NCI-H2107 treated with DMSO at 0.1 percent for 48 hours (cell line): ENCODE data around the gene PROS1.
"Not testable (repeated sequence)": the region's sequence is repeated elsewhere in the genome, so short reads cannot be mapped to it uniquely, and the experiment has no call there.

Experiments
- DNase-seq: peaks from one replicate; lab custom pipeline; 2025; ENCODE audit not compliant: unreplicated experiment; lab: John Stamatoyannopoulos, UW

Gene PROS1

GRCh38 chr3:93878250-93879017, 95.3 kb downstream of the PROS1 start:
- not testable (repeated sequence) for DNase-seq

- not testable (repeated sequence) for DNase-seq
Measured at GRCh38 chr3:93877427-93877826, 96.3 kb downstream of the PROS1 start.

- DNase-seq = not testable (repeated sequence)
Measured at GRCh38 chr3:93873412-93873811, 100.3 kb downstream of the PROS1 start.

- no peak for DNase-seq
Measured at GRCh38 chr3:93867425-93867824, 106.3 kb downstream of the PROS1 start.

GRCh38 chr3:93861017-93861416, 112.7 kb downstream of the PROS1 start:
- no peak for DNase-seq

- no peak for DNase-seq
Measured at GRCh38 chr3:93855401-93855800, 118.3 kb downstream of the PROS1 start.

- DNase-seq = not testable (repeated sequence)
Measured at GRCh38 chr3:93852228-93852627, 121.5 kb downstream of the PROS1 start.

GRCh38 chr3:93843981-93844380, 129.7 kb downstream of the PROS1 start:
- DNase-seq = no peak

GRCh38 chr3:93839193-93839592, 134.5 kb downstream of the PROS1 start:
- not testable (repeated sequence) for DNase-seq
